Measurements from ENCODE around the gene SDE2. TPM values are rescaled to one million over a fixed set of nuclear protein-coding genes. Genes with fewer than 3 reads are reported as not detected.

SDE2 gene
- total and polyA plus RNA-seq, 2 of the 8 experiments (the other 6 are each of a cell fraction or from before 2014, with no cell fraction given), result 8.5 to 16.7 TPM

DNA sequence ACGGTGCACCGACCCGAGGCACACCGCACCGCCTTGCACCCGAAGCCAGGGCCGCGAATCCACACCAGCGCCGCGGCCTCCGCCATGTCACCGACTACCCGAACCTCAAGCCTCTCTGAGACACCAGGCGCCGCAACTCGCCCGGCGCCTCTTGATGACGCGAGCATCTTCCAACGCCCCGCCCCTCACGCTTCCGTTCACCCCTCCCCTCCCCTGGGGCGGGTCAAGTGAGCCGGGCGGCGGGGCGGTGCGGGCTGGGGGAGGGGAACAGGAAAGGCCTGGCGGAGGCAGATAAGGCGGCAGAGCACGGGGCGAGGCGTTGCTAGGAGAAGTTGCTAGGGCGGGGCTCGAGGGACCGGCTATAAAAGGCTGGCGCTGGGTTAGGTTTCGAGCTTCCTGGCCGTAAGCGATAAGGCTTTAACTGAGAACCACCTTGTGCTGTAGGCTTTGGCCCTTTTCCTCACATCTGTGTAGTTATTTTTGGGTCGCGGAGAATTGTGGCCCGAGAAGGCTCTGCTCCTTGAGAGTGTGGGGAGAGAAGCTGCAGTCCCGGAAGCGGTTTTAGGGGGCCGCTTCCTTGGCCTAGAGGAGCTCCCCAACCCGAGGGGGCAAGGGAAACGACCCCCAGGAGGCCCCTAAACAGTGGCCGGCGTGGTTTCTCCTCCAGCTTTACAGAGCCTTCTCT is at the start of gene SDE2 (continued):
- TF ChIP-seq SRF (IDR thresholded peaks at IDR 0.05; ENCODE audit: low read depth, low read length) (peak; percentile 57; the same call in 1 of the 2 replicates), ASH2L (IDR thresholded peaks at IDR 0.05; ENCODE audit: low read length) (peak; percentile 97), KDM4A (IDR thresholded peaks at IDR 0.05; ENCODE audit: low read depth, low read length, severe bottlenecking) (peak; percentile 62), SP4 (IDR thresholded peaks at IDR 0.05; ENCODE audit: low read length) (0 out of 2 replicates have a peak, but pooled peaks have one; percentile 28), RBBP5 (IDR thresholded peaks at IDR 0.05; ENCODE audit: borderline replicate concordance, low read depth, low read length) (peak; percentile 81), RAD21 (IDR thresholded peaks at IDR 0.05 in 1 of 2, conservative IDR thresholded peaks at IDR 0.05 in 1 of 2; ENCODE audit: low read depth in 2 of 2, low read length in 2 of 2) (peak in 1 of 2 experiments; percentile 10; a peak in 1 of 4 replicates), CREB1 (IDR thresholded peaks at IDR 0.05) (peak; percentile 97), EGR1 (IDR thresholded peaks at IDR 0.05; ENCODE audit: borderline replicate concordance, low read depth, low read length) (no peak), POLR2A (IDR thresholded peaks at IDR 0.05; ENCODE audit: control extremely low read depth in 1 of 2, low read depth in 2 of 2, low read length in 2 of 2) (peak; percentile 98 to 99), POU5F1 (IDR thresholded peaks at IDR 0.05; ENCODE audit: low read depth, low read length) (no peak), EP300 (IDR thresholded peaks at IDR 0.05; ENCODE audit: borderline replicate concordance in 1 of 2, low read depth in 2 of 2, low read length in 2 of 2) (peak in 1 of 2 experiments; percentile 83; a peak in 1 of 3 replicates), TAF1 (IDR thresholded peaks at IDR 0.05; ENCODE audit: low read depth, low read length) (peak; percentile 96), JUND (IDR thresholded peaks at IDR 0.05; ENCODE audit: low read length) (0 out of 2 replicates have a peak, but pooled peaks have one; percentile 3), TCF12 (IDR thresholded peaks at IDR 0.05; ENCODE audit: low read depth, low read length) (no peak), SP1 (IDR thresholded peaks at IDR 0.05; ENCODE audit: low read depth, low read length) (peak; percentile 81), TAF7 (optimal IDR thresholded peaks at IDR 0.05; ENCODE audit: borderline replicate concordance, low read depth, low read length) (peak; percentile 73), JUN (IDR thresholded peaks at IDR 0.05; ENCODE audit: low read depth, low read length) (no peak), BRCA1 (IDR thresholded peaks at IDR 0.05; ENCODE audit: low read depth, low read length) (no peak), HDAC2 (IDR thresholded peaks at IDR 0.05; ENCODE audit: borderline replicate concordance in 1 of 2, low read depth in 2 of 2, low read length in 2 of 2) (peak in 1 of 2 experiments; percentile 7; a peak in 1 of 4 replicates)
- TF ChIP-seq, protein P1, sequence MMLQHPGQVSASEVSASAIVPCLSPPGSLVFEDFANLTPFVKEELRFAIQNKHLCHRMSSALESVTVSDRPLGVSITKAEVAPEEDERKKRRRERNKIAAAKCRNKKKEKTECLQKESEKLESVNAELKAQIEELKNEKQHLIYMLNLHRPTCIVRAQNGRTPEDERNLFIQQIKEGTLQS (IDR thresholded peaks at IDR 0.05; ENCODE audit: insufficient read depth, low read depth, low read length), result peak; percentile 59; the same call in 1 of the 2 replicates
- TF ChIP-seq, protein P2, sequence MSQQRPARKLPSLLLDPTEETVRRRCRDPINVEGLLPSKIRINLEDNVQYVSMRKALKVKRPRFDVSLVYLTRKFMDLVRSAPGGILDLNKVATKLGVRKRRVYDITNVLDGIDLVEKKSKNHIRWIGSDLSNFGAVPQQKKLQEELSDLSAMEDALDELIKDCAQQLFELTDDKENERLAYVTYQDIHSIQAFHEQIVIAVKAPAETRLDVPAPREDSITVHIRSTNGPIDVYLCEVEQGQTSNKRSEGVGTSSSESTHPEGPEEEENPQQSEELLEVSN (IDR thresholded peaks at IDR 0.05), result no peak
- TF ChIP-seq, protein P3, sequence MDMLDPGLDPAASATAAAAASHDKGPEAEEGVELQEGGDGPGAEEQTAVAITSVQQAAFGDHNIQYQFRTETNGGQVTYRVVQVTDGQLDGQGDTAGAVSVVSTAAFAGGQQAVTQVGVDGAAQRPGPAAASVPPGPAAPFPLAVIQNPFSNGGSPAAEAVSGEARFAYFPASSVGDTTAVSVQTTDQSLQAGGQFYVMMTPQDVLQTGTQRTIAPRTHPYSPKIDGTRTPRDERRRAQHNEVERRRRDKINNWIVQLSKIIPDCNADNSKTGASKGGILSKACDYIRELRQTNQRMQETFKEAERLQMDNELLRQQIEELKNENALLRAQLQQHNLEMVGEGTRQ (IDR thresholded peaks at IDR 0.05; ENCODE audit: low read length), result no peak; the same call in 1 of the 2 replicates

Data from H1 (cell line).